Omental fat pad (tissue), 4 donors: ENCODE data around the gene DEFB129. TPM values are rescaled to one million over a fixed set of nuclear protein-coding genes. Genes with fewer than 3 reads are reported as not detected.
"Not testable (repeated sequence)": the region's sequence is repeated elsewhere in the genome, so short reads cannot be mapped to it uniquely, and the experiment has no call there.

Experiments
- ATAC-seq: fragments of 150-250 bp; one replicate; pipeline ENCODE4 v1.9.1; 2016; ENCODE audit warnings: mild to moderate bottlenecking, moderate library complexity; ENCODE audit not compliant: low FRiP score
- DNase-seq: peaks from one replicate; pipeline ENCODE4 v3.0.0-alpha.2; 2019; ENCODE audit warnings: low spot score
- CTCF ChIP-seq, 3 donors: fragments of 450-650 bp; IDR thresholded peaks; one replicate each; pipeline ENCODE4 v1.5.1; 2016 to 2017; ENCODE audit warnings: antibody characterized with exemption in 3 of 3, mild to moderate bottlenecking in 3 of 3, moderate library complexity in 2 of 3
- total RNA-seq, 4 donors: library from RNA; depleted of rRNA; stranded (reverse); fragments of >200 nt; gene quantifications; one replicate each; pipeline ENCODE4 v1.1.0, GENCODE V29; 2016

Gene DEFB129
- total RNA-seq, 4 donors from 2014 or later, result not detected

GRCh38 chr20:221258-221830 lies 5.7 kb upstream of the DEFB129 start:
- DNase-seq (no peak), ATAC-seq (no peak)
- TF ChIP-seq CTCF (IDR thresholded peaks at IDR 0.05), result no peak

- not testable (repeated sequence) for ATAC-seq, DNase-seq
Measured at GRCh38 chr20:225879-226278, 1.2 kb upstream of the DEFB129 start.

DNA sequence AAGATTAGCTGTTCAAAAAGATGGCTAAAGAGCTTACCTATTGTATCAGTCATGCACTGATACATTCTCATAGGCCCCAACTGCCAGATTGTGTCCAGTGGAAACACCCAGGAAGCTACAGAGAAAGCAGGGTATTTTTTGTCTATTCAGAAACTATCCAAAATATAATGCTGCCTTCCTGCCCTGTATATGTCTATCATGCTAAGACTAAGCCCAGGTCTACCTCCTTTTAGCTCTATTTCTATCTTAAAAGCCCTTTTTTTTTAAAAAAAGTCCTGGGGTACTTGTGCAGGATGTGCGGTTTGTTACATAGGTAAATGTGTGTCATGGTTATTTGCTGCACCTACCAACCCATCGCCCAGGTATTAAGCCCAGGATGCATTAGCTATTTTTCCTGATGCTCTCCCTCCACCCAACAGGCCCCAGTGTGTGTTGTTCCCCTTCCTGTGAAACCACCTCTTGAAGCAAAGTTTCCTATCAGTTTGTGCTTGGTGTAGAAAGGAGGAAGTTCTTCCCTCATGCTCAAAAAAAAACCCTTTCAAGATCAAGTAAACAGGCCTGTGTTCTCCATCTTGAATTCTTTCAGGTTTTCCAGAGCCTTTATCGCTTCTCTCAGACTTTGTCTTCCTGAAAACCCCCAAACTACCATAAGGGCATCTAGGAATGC lies 514 bp downstream of the DEFB129 start:
- no peak for TF ChIP-seq CTCF (IDR thresholded peaks at IDR 0.05)
- DNase-seq (no peak), ATAC-seq (no peak)

DNA sequence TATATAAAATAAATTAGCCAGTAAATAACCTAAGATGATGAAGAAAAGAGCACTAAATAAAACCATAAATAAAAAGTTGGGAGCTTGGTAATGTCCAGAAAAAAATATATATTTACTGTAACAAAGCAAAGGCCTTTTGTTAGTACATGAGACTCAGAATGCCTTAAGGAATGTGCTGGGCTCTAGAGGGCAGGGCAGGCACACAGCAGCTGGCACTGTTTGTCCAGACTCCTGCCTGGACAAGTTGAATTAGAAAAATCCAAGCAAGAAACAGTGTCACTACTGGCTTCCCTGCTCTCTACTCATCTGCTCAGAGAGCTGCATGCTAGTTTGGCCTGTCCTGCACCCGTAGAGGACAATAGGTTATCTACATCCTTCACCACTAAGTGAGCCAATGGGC lies 8.8 kb downstream of the DEFB129 start:
- no peak for DNase-seq
- TF ChIP-seq CTCF (IDR thresholded peaks at IDR 0.05), result no peak
- no peak for ATAC-seq

- TF ChIP-seq CTCF (IDR thresholded peaks at IDR 0.05), result no peak
- DNase-seq (no peak), ATAC-seq (peak; percentile 62)
Measured at GRCh38 chr20:237489-237888, 10.4 kb downstream of the DEFB129 start.

DNA sequence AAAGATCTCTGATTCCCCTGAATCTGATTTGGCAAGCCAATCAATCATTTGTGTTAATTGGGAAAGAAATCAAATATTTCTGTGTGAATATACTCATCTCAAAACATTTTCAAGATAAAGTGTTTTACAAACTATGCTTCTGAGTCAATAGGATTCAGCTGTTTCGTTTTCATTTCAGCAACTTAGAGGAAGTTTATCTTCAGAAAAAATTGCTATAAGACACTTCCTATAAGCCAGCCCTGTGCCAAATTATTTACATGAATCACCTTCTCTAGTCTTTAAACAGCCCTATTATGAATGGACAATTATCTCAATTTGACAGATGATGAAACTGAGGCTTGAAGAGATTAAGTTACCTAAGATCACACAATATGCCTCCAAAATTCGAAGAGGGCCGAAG lies 10.9 kb downstream of the DEFB129 start:
- ATAC-seq (peak; percentile 55), DNase-seq (no peak)
- TF ChIP-seq CTCF (IDR thresholded peaks at IDR 0.05), result no peak

DNA sequence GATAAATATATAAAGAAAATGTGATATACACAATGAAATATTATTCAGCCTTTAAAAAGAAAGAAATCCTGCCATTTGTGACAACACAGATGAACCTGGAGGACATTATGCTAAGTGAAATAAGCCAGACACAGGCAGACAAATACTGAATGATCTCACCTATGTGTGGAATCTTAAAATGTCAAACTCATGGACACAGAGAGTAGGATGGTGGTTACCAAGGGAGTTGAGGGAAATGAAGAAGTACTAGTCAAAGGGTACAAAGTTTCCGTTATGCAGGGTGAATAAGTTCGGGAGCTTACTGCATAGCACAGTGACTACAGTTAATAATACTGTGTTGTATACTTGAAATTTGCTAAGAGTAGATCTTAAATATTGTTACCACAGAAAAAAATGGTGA lies 15.8 kb downstream of the DEFB129 start:
- DNase-seq (no peak), ATAC-seq (no peak)
- TF ChIP-seq CTCF (IDR thresholded peaks at IDR 0.05), result no peak
